ENCODE data around the gene SEC22A.

SEC22A gene

GRCh38 chr3:123270818-123271217 is 69.1 kb downstream of the SEC22A start:
- no peak for DNase-seq

- no peak for DNase-seq
Measured at GRCh38 chr3:123271466-123272159, 69.9 kb downstream of the SEC22A start.

- DNase-seq = no peak
Measured at GRCh38 chr3:123272547-123272946, 70.8 kb downstream of the SEC22A start.

- DNase-seq = no peak
Measured at GRCh38 chr3:123275691-123276090, 73.9 kb downstream of the SEC22A start.

- DNase-seq = no peak
Measured at GRCh38 chr3:123276346-123277006, 74.7 kb downstream of the SEC22A start.

- DNase-seq = no peak
Measured at GRCh38 chr3:123277106-123277505, 75.4 kb downstream of the SEC22A start.

GRCh38 chr3:123278446-123278845 is 76.7 kb downstream of the SEC22A start:
- DNase-seq = no peak

GRCh38 chr3:123279121-123279520 is 77.4 kb downstream of the SEC22A start:
- DNase-seq = no peak

- DNase-seq = no peak
Measured at GRCh38 chr3:123281406-123281805, 79.7 kb downstream of the SEC22A start.

- no peak for DNase-seq
Measured at GRCh38 chr3:123281929-123282328, 80.2 kb downstream of the SEC22A start.

GRCh38 chr3:123282461-123282860 is 80.7 kb downstream of the SEC22A start:
- DNase-seq = no peak

- no peak for DNase-seq
Measured at GRCh38 chr3:123283074-123283473, 81.3 kb downstream of the SEC22A start.

- no peak for DNase-seq
Measured at GRCh38 chr3:123283657-123284398, 82.1 kb downstream of the SEC22A start.

GRCh38 chr3:123284399-123285010 is 82.8 kb downstream of the SEC22A start:
- no peak for DNase-seq

- no peak for DNase-seq
Measured at GRCh38 chr3:123285066-123285465, 83.3 kb downstream of the SEC22A start.

- DNase-seq = no peak
Measured at GRCh38 chr3:123285479-123285878, 83.7 kb downstream of the SEC22A start.

- DNase-seq = no peak
Measured at GRCh38 chr3:123285931-123286307, 84.2 kb downstream of the SEC22A start.

GRCh38 chr3:123286308-123287023 is 84.7 kb downstream of the SEC22A start:
- DNase-seq = peak in 1 of 2 donors; percentile 21

- no peak for DNase-seq
Measured at GRCh38 chr3:123287051-123287961, 85.6 kb downstream of the SEC22A start.

GRCh38 chr3:123287962-123288302 is 86.2 kb downstream of the SEC22A start:
- DNase-seq = no peak

GRCh38 chr3:123289391-123290106 is 87.8 kb downstream of the SEC22A start:
- DNase-seq = no peak
